ENCODE measurements around the gene XPO6. TPM values are rescaled to one million over a fixed set of nuclear protein-coding genes. Genes with fewer than 3 reads are reported as not detected.

XPO6 gene
- total RNA-seq, 2 experiments from 2014 or later, result 201 to 214 TPM

GRCh38 chr16:28149011-28149888, 62.5 kb downstream of the XPO6 start:
- ChIA-PET POLR2A (no interaction called here), CTCF (interaction anchor here (0.6 to 4.1 kb wide), 3 partner anchors 10 to 68 kb away, joined by 3 to 14 read pairs (median 4); no protein-coding TSS in a partner anchor)
- H3K27ac Mint-ChIP-seq, result peak overlapping the region; percentile 80
- H3K9me3 Mint-ChIP-seq, result no peaks in the 10 kb centered on the region
- intact Hi-C loops (cut with micrococcal nuclease), result no loop called here
- H3K4me1 Mint-ChIP-seq (ENCODE audit: low read depth), result peaks cover 59% of the 10 kb centered on the region
- peaks cover 60% of the 10 kb centered on the region for H3K36me3 Mint-ChIP-seq
- H3K27me3 Mint-ChIP-seq, result no peaks in the 10 kb centered on the region
- no peak for DNase-seq
- H3K4me3 Mint-ChIP-seq, result no peak overlapping the region

GRCh38 chr16:28146536-28146935, 65.2 kb downstream of the XPO6 start:
- no peak overlapping the region for H3K4me3 Mint-ChIP-seq

DNA sequence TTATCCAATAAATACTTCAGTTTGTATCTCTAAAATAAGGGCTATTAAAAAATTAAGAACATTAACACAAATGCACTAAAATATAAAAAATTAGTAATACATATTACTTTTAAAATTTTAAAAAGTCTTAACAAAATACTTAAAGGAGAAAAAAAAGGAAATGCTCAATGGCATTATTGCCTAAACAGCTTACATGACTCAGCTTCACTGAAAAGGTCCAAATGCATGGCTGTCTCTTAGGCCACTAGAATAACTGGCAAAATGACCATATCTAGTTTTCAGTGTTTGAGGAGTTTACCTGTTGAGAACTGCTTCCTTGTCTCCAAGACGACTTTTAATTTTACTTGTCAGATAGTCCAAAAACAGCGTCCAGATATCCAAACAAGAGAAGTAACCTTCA, 66.0 kb downstream of the XPO6 start:
- Mint-ChIP-seq H3K4me1 (ENCODE audit: low read depth) (peaks cover 84% of the 10 kb centered on the region), H3K27me3 (no peaks in the 10 kb centered on the region), H3K27ac (peak overlapping the region; percentile 80), H3K36me3 (peaks cover 58% of the 10 kb centered on the region), H3K4me3 (no peak overlapping the region), H3K9me3 (no peaks in the 10 kb centered on the region)
- POLR2A ChIA-PET, result no interaction called here
- intact Hi-C loops (cut with micrococcal nuclease), result no loop called here
- CTCF ChIA-PET, result no interaction called here
- no peak for DNase-seq

More at GRCh38 chr16:28146536-28146935, 65.2 kb downstream of the XPO6 start:
- Mint-ChIP-seq H3K4me1 (ENCODE audit: low read depth) (peaks cover 83% of the 10 kb centered on the region), H3K27me3 (no peaks in the 10 kb centered on the region), H3K27ac (peak overlapping the region; percentile 80), H3K9me3 (no peaks in the 10 kb centered on the region), H3K36me3 (peaks cover 61% of the 10 kb centered on the region)
- ChIA-PET POLR2A (no interaction called here), CTCF (no interaction called here)
- DNase-seq, result no peak
- intact Hi-C loops (cut with micrococcal nuclease), result no loop called here

DNA sequence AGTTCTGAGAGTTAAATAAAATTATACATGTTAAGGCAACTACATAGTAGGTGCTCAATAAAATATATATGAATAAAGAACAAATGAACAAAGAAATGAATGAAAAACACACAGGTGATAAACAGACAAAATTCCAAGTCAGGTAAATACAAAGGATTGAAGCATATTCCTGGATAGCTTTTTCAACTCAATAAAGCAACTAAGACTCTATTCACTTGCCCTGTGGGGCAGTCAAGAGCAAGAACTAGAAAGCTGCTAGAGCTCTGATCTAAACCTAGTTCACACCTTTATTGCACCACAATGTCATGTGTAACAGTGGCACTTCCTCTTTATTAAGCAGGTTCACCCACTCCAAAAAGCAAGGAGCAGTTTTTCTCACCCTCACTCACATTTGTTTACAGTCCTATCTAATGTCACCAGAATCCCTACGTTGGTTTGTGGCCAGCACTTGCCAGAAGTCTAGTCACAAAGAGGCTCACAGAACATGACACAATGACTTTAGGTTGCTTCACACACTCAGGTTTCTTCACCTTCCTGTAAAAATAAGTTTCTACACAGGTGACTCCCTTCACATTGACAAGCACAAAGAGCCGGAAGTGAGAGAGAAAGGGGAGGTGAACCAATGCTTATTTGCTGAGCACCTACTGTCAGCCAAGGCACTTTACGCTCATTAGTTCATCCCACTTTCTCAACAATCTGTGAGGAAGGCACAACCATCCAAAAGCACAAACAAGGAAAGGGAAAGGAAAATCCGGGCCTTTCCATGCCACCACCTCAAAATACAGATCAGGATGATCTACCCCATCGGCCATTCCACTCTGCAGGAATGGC, 70.8 kb downstream of the XPO6 start:
- ChIA-PET POLR2A (interaction anchor here (0.9 to 2.5 kb wide), 3 partner anchors 28 to 70 kb away, joined by 3 to 9 read pairs (median 6); no protein-coding TSS in a partner anchor), CTCF (interaction anchor here (0.9 to 2.5 kb wide), 7 partner anchors 18 to 77 kb away, joined by 3 to 21 read pairs (median 4); no protein-coding TSS in a partner anchor)
- DNase-seq, result peak; percentile 84
- Mint-ChIP-seq H3K27ac (peak overlapping the region; percentile 99), H3K9me3 (no peaks in the 10 kb centered on the region), H3K36me3 (peaks cover 39% of the 10 kb centered on the region), H3K27me3 (no peaks in the 10 kb centered on the region), H3K4me3 (peak overlapping the region; percentile 72), H3K4me1 (ENCODE audit: low read depth) (peaks cover 85% of the 10 kb centered on the region)
- intact Hi-C loops (cut with micrococcal nuclease), result loop anchor here (1.0 to 5.0 kb wide), 6 partner anchors 28 to 353 kb away; partner anchors contain the start of genes APOBR and SBK1

- H3K27ac Mint-ChIP-seq, result peak overlapping the region; percentile 93
- no peak for DNase-seq
- H3K27me3 Mint-ChIP-seq, result no peaks in the 10 kb centered on the region
- no peak overlapping the region for H3K4me3 Mint-ChIP-seq
- ChIA-PET POLR2A (no interaction called here), CTCF (interaction anchor here (0.9 to 9.4 kb wide), 3 partner anchors 9 to 78 kb away, joined by 3 to 71 read pairs (median 4); no protein-coding TSS in a partner anchor)
- no peaks in the 10 kb centered on the region for H3K9me3 Mint-ChIP-seq
- intact Hi-C loops (cut with micrococcal nuclease), result no loop called here
- peaks cover 72% of the 10 kb centered on the region for H3K4me1 Mint-ChIP-seq (ENCODE audit: low read depth)
- peaks cover 45% of the 10 kb centered on the region for H3K36me3 Mint-ChIP-seq
Observed at GRCh38 chr16:28139530-28139929, 72.2 kb downstream of the XPO6 start.

GRCh38 chr16:28136751-28137434, 74.9 kb downstream of the XPO6 start:
- intact Hi-C loops (cut with micrococcal nuclease), result loop anchor here (1.0 kb wide), 1 partner anchor 81 kb away; no protein-coding TSS in a partner anchor
- CTCF ChIA-PET, result interaction anchor here (1.2 to 9.4 kb wide), 5 partner anchors 17 to 80 kb away, joined by 3 to 71 read pairs (median 5); partner anchors contain the start of gene XPO6
- peak; percentile 49 for DNase-seq
- Mint-ChIP-seq H3K36me3 (peaks cover 55% of the 10 kb centered on the region), H3K4me1 (ENCODE audit: low read depth) (peaks cover 47% of the 10 kb centered on the region), H3K27ac (peak overlapping the region; percentile 84), H3K9me3 (no peaks in the 10 kb centered on the region), H3K4me3 (no peak overlapping the region), H3K27me3 (no peaks in the 10 kb centered on the region)
- POLR2A ChIA-PET, result interaction anchor here (0.6 to 1.0 kb wide), 2 partner anchors 81 to 84 kb away, joined by 4 to 5 read pairs; no protein-coding TSS in a partner anchor

DNA sequence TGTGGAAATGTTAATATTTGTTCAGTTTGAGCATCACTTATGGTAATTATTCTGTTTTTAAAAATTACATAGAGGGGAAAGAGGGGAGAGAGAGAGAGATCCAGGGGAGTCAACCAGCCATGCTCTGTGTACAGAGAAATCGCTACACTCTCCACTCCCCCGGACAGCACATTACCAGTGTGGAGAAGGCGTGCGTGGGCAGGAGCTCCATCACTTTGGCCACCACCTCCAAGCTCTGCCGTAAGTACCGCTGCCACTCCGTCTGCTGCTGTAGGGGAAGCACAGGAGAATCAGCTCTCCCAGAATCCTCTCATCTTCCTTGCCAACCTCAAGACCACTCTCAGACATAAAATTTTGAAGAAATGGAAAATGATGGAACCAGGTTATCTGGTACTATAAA, 78.1 kb downstream of the XPO6 start:
- H3K27me3 Mint-ChIP-seq, result no peaks in the 10 kb centered on the region
- ChIA-PET CTCF (interaction anchor here (9.4 kb wide), 1 partner anchor 84 kb away, joined by 71 read pairs; no protein-coding TSS in a partner anchor), POLR2A (interaction anchor here (0.6 kb wide), 1 partner anchor 25 kb away, joined by 3 read pairs; no protein-coding TSS in a partner anchor)
- DNase-seq, result no peak
- peaks cover 61% of the 10 kb centered on the region for H3K36me3 Mint-ChIP-seq
- H3K4me1 Mint-ChIP-seq (ENCODE audit: low read depth), result peaks cover 26% of the 10 kb centered on the region
- H3K9me3 Mint-ChIP-seq, result no peaks in the 10 kb centered on the region
- H3K27ac Mint-ChIP-seq, result no peak overlapping the region
- intact Hi-C loops (cut with micrococcal nuclease), result no loop called here
- no peak overlapping the region for H3K4me3 Mint-ChIP-seq

GRCh38 chr16:28131743-28132393, 79.9 kb downstream of the XPO6 start:
- Mint-ChIP-seq H3K4me3 (no peak overlapping the region), H3K9me3 (no peaks in the 10 kb centered on the region), H3K27ac (no peak overlapping the region), H3K4me1 (ENCODE audit: low read depth) (peaks cover 12% of the 10 kb centered on the region), H3K36me3 (peaks cover 62% of the 10 kb centered on the region), H3K27me3 (no peaks in the 10 kb centered on the region)
- intact Hi-C loops (cut with micrococcal nuclease), result no loop called here
- CTCF ChIA-PET, result interaction anchor here (0.6 to 9.4 kb wide), 5 partner anchors 9 to 197 kb away, joined by 3 to 71 read pairs (median 4); no protein-coding TSS in a partner anchor
- POLR2A ChIA-PET, result no interaction called here
- DNase-seq, result no peak

GRCh38 chr16:28131181-28131580, 80.6 kb downstream of the XPO6 start:
- Mint-ChIP-seq H3K36me3 (peaks cover 64% of the 10 kb centered on the region), H3K27ac (no peak overlapping the region), H3K4me3 (no peak overlapping the region), H3K27me3 (no peaks in the 10 kb centered on the region), H3K4me1 (ENCODE audit: low read depth) (peaks cover 11% of the 10 kb centered on the region), H3K9me3 (no peaks in the 10 kb centered on the region)
- ChIA-PET CTCF (interaction anchor here (0.6 to 9.4 kb wide), 3 partner anchors 8 to 86 kb away, joined by 3 to 71 read pairs (median 4); no protein-coding TSS in a partner anchor), POLR2A (no interaction called here)
- DNase-seq, result no peak
- intact Hi-C loops (cut with micrococcal nuclease), result no loop called here

GRCh38 chr16:28130099-28131088, 81.4 kb downstream of the XPO6 start:
- Mint-ChIP-seq H3K27ac (peak overlapping the region; percentile 68), H3K9me3 (no peaks in the 10 kb centered on the region), H3K4me3 (no peak overlapping the region), H3K4me1 (ENCODE audit: low read depth) (peaks cover 11% of the 10 kb centered on the region), H3K36me3 (peaks cover 65% of the 10 kb centered on the region), H3K27me3 (no peaks in the 10 kb centered on the region)
- POLR2A ChIA-PET, result no interaction called here
- intact Hi-C loops (cut with micrococcal nuclease), result no loop called here
- CTCF ChIA-PET, result interaction anchor here (1.4 to 9.4 kb wide), 2 partner anchors 72 to 87 kb away, joined by 4 to 71 read pairs; no protein-coding TSS in a partner anchor
- no peak for DNase-seq
